ENCODE data around the gene TBC1D22A.

The TBC1D22A gene

GRCh38 chr22:46966495-46966845 lies 204.0 kb downstream of the TBC1D22A start:
- no peaks in the 10 kb centered on the region for H3K27me3 ChIP-seq (replicated peaks; ENCODE audit: insufficient read depth, low read length)
- no peaks in the 10 kb centered on the region for H3K9me2 ChIP-seq (replicated peaks; ENCODE audit: insufficient read depth, low read length)
- H3K4me3 ChIP-seq (ENCODE audit: low read length): no peak overlapping the region
- H3K9me3 ChIP-seq (replicated peaks; ENCODE audit: insufficient read depth, low read length): no peaks in the 10 kb centered on the region
- no peak for DNase-seq
- H3F3A ChIP-seq (ENCODE audit: insufficient read depth, low read length): no peaks in the 10 kb centered on the region
- no peaks in the 10 kb centered on the region for H4K20me1 ChIP-seq (ENCODE audit: insufficient read depth, low read length)
- H3K36me3 ChIP-seq (replicated peaks; ENCODE audit: insufficient read depth, low read length): no peaks in the 10 kb centered on the region
- H2AFZ ChIP-seq (ENCODE audit: low read length): no peak overlapping the region
- TF ChIP-seq EZH2phosphoT487 (IDR thresholded peaks at IDR 0.05; ENCODE audit: low read length) (no peak), CTCF (IDR thresholded peaks at IDR 0.05; ENCODE audit: low read length) (no peak), EZH2 (optimal IDR thresholded peaks at IDR 0.05; ENCODE audit: low read depth, low read length) (no peak)
- H3K4me2 ChIP-seq (ENCODE audit: low read depth, low read length): no peak overlapping the region
- H3K79me2 ChIP-seq (ENCODE audit: low read length): no peaks in the 10 kb centered on the region
- H3K9ac ChIP-seq (ENCODE audit: low read length): no peak overlapping the region
- H3K27ac ChIP-seq (ENCODE audit: low read length): no peak overlapping the region
- no peaks in the 10 kb centered on the region for H3K4me1 ChIP-seq (ENCODE audit: low read length)

DNA sequence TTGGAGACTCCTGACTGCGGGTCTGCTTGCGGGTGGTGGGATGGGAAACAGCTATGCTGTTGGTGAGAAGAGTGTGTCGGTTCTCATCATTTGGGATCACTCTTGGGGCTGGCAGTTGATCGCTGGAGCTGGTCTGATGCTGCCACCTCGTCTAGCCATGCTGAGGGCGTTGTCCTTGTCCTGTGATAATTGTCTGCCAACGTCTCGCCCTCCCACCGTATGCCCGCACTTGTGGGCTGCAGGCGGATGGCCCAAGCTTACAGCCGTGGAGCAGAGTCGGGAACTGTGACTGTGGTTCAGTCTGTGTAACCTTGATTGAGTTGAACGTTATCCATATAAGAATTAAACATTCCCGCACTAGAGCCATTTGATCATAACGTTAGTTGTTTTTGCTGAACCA lies 204.4 kb downstream of the TBC1D22A start:
- H4K20me1 ChIP-seq (ENCODE audit: insufficient read depth, low read length): no peaks in the 10 kb centered on the region

GRCh38 chr22:46967445-46968358 lies 205.3 kb downstream of the TBC1D22A start:
- Histone ChIP-seq H3K9ac (ENCODE audit: low read length) (no peak overlapping the region), H3K36me3 (replicated peaks; ENCODE audit: insufficient read depth, low read length) (no peaks in the 10 kb centered on the region), H3K9me2 (replicated peaks; ENCODE audit: insufficient read depth, low read length) (no peaks in the 10 kb centered on the region), H3K79me2 (ENCODE audit: low read length) (no peaks in the 10 kb centered on the region), H3K27me3 (replicated peaks; ENCODE audit: insufficient read depth, low read length) (no peaks in the 10 kb centered on the region), H3K9me3 (replicated peaks; ENCODE audit: insufficient read depth, low read length) (no peaks in the 10 kb centered on the region), H3K4me1 (ENCODE audit: low read length) (no peaks in the 10 kb centered on the region), H4K20me1 (ENCODE audit: insufficient read depth, low read length) (no peaks in the 10 kb centered on the region), H3K4me3 (ENCODE audit: low read length) (no peak overlapping the region), H3K4me2 (ENCODE audit: low read depth, low read length) (no peak overlapping the region), H2AFZ (ENCODE audit: low read length) (no peak overlapping the region), H3F3A (ENCODE audit: insufficient read depth, low read length) (no peaks in the 10 kb centered on the region), H3K27ac (ENCODE audit: low read length) (no peak overlapping the region)
- no peak for DNase-seq
- TF ChIP-seq EZH2 (optimal IDR thresholded peaks at IDR 0.05; ENCODE audit: low read depth, low read length) (no peak), CTCF (IDR thresholded peaks at IDR 0.05; ENCODE audit: low read length) (no peak), EZH2phosphoT487 (IDR thresholded peaks at IDR 0.05; ENCODE audit: low read length) (no peak)

More for the DNA sequence above, 204.4 kb downstream of the TBC1D22A start:
- no peak for DNase-seq
- H3K4me3 ChIP-seq (ENCODE audit: low read length): no peak overlapping the region
- H3K36me3 ChIP-seq (replicated peaks; ENCODE audit: insufficient read depth, low read length): no peaks in the 10 kb centered on the region
- H3K4me2 ChIP-seq (ENCODE audit: low read depth, low read length): no peak overlapping the region
- H3K9ac ChIP-seq (ENCODE audit: low read length): no peak overlapping the region
- TF ChIP-seq CTCF (IDR thresholded peaks at IDR 0.05; ENCODE audit: low read length) (no peak), EZH2 (optimal IDR thresholded peaks at IDR 0.05; ENCODE audit: low read depth, low read length) (no peak), EZH2phosphoT487 (IDR thresholded peaks at IDR 0.05; ENCODE audit: low read length) (no peak)
- H3F3A ChIP-seq (ENCODE audit: insufficient read depth, low read length): no peaks in the 10 kb centered on the region
- H3K9me2 ChIP-seq (replicated peaks; ENCODE audit: insufficient read depth, low read length): no peaks in the 10 kb centered on the region
- no peaks in the 10 kb centered on the region for H3K79me2 ChIP-seq (ENCODE audit: low read length)
- no peak overlapping the region for H3K27ac ChIP-seq (ENCODE audit: low read length)
- H2AFZ ChIP-seq (ENCODE audit: low read length): no peak overlapping the region
- no peaks in the 10 kb centered on the region for H3K9me3 ChIP-seq (replicated peaks; ENCODE audit: insufficient read depth, low read length)
- no peaks in the 10 kb centered on the region for H3K27me3 ChIP-seq (replicated peaks; ENCODE audit: insufficient read depth, low read length)
- no peaks in the 10 kb centered on the region for H3K4me1 ChIP-seq (ENCODE audit: low read length)
